Inflammatory macrophage treated with lipopolysaccharide for 1 hour (primary cell): ENCODE results near the gene SPATA31D4.
"Not testable (repeated sequence)": the region's sequence is repeated elsewhere in the genome, so short reads cannot be mapped to it uniquely, and the experiment has no call there.

ENCODE experiments used
- DNase-seq, 2 donors: peaks; one replicate each; pipeline ENCODE4 v3.0.0-alpha.2; 2020 to 2022

SPATA31D4 gene

GRCh38 chr9:81928305-81928704 lies at the start of gene SPATA31D4:
TSS of gene SPATA31D4 (plus strand) at chr9:81928428. CDS start at chr9:81928514, 86 bp downstream.
- DNase-seq = not testable (repeated sequence)

GRCh38 chr9:81878530-81878929 lies 49.7 kb upstream of the SPATA31D4 start:
- DNase-seq = no peak

GRCh38 chr9:81879501-81879916 lies 48.7 kb upstream of the SPATA31D4 start:
- no peak for DNase-seq

- DNase-seq = no peak
Observed at GRCh38 chr9:81885602-81886001, 42.6 kb upstream of the SPATA31D4 start.

- DNase-seq = no peak
Observed at GRCh38 chr9:81886665-81887064, 41.6 kb upstream of the SPATA31D4 start.

- no peak for DNase-seq
Observed at GRCh38 chr9:81890104-81890503, 38.1 kb upstream of the SPATA31D4 start.

- DNase-seq = no peak
Observed at GRCh38 chr9:81892440-81892839, 35.8 kb upstream of the SPATA31D4 start.

- no peak for DNase-seq
Observed at GRCh38 chr9:81893929-81894328, 34.3 kb upstream of the SPATA31D4 start.

GRCh38 chr9:81894891-81895290 lies 33.3 kb upstream of the SPATA31D4 start:
- no peak for DNase-seq

GRCh38 chr9:81896070-81896469 lies 32.2 kb upstream of the SPATA31D4 start:
- no peak for DNase-seq

GRCh38 chr9:81898851-81899250 lies 29.4 kb upstream of the SPATA31D4 start:
- no peak for DNase-seq

GRCh38 chr9:81902196-81902595 lies 26.0 kb upstream of the SPATA31D4 start:
- DNase-seq = peak in 1 of 2 donors; percentile 2

- no peak for DNase-seq
Observed at GRCh38 chr9:81902626-81903025, 25.6 kb upstream of the SPATA31D4 start.

GRCh38 chr9:81906671-81907070 lies 21.6 kb upstream of the SPATA31D4 start:
- DNase-seq = no peak

- DNase-seq = no peak
Observed at GRCh38 chr9:81912135-81912534, 16.1 kb upstream of the SPATA31D4 start.

GRCh38 chr9:81915801-81916505 lies 12.3 kb upstream of the SPATA31D4 start:
- no peak for DNase-seq

GRCh38 chr9:81918507-81918906 lies 9.7 kb upstream of the SPATA31D4 start:
- not testable (repeated sequence) for DNase-seq

- not testable (repeated sequence) for DNase-seq
Observed at GRCh38 chr9:81930147-81930546, 1.9 kb downstream of the SPATA31D4 start.

- DNase-seq = not testable (repeated sequence)
Observed at GRCh38 chr9:81933547-81933946, 5.3 kb downstream of the SPATA31D4 start.

GRCh38 chr9:81943393-81943792 lies 15.2 kb downstream of the SPATA31D4 start, which contains the start of gene SPATA31D3:
TSS of gene SPATA31D3 (plus strand) at chr9:81943500. CDS start at chr9:81943586, 86 bp downstream.
- DNase-seq = not testable (repeated sequence)

GRCh38 chr9:81948650-81949049 lies 20.4 kb downstream of the SPATA31D4 start:
- DNase-seq = not testable (repeated sequence)

- no peak for DNase-seq
Observed at GRCh38 chr9:81953096-81953495, 24.9 kb downstream of the SPATA31D4 start.

GRCh38 chr9:81955625-81956024 lies 27.4 kb downstream of the SPATA31D4 start:
- DNase-seq = no peak

GRCh38 chr9:81964218-81965171 lies 36.3 kb downstream of the SPATA31D4 start:
- DNase-seq = no peak
